HT1080 (cell line): ENCODE measurements around the gene HOXB3. TPM values are rescaled to one million over a fixed set of nuclear protein-coding genes. Genes with fewer than 3 reads are reported as not detected.

Experiments
- DNase-seq: peaks from one replicate; pipeline ENCODE4 v3.0.0-alpha.2; 2015; ENCODE audit warnings: low read depth
- total RNA-seq: library from RNA; depleted of rRNA; stranded (reverse); fragments of >200 nt; shearing (Covaris generic); gene quantifications from 2 replicates; pipeline ENCODE4 v1.2.3, GENCODE V29; 2014

Gene HOXB3
- total RNA-seq, 1 experiment from 2014 or later = 4.2 TPM

- DNase-seq = no peak
Measured at GRCh38 chr17:48613862-48614694, 24.0 kb upstream of the HOXB3 start.

- DNase-seq = no peak
Measured at GRCh38 chr17:48612854-48613691, 23.0 kb upstream of the HOXB3 start.

GRCh38 chr17:48612456-48612853, 22.4 kb upstream of the HOXB3 start:
- no peak for DNase-seq

GRCh38 chr17:48611681-48612455, 21.8 kb upstream of the HOXB3 start:
- peak; percentile 74 for DNase-seq

- DNase-seq = no peak
Measured at GRCh38 chr17:48611213-48611612, 21.2 kb upstream of the HOXB3 start.

GRCh38 chr17:48610282-48611211, 20.5 kb upstream of the HOXB3 start, which contains the start of gene HOXB7:
HOXB7 (minus strand) TSS chr17:48611017; CDS start chr17:48610918, 99 bp downstream.
- DNase-seq = peak; percentile 65

GRCh38 chr17:48609759-48610281, 19.8 kb upstream of the HOXB3 start:
- no peak for DNase-seq

- no peak for DNase-seq
Measured at GRCh38 chr17:48609033-48609432, 19.0 kb upstream of the HOXB3 start.

- DNase-seq = no peak
Measured at GRCh38 chr17:48608494-48608834, 18.4 kb upstream of the HOXB3 start.

GRCh38 chr17:48606892-48607614, 17.0 kb upstream of the HOXB3 start:
- no peak for DNase-seq

- no peak for DNase-seq
Measured at GRCh38 chr17:48605991-48606891, 16.2 kb upstream of the HOXB3 start.

GRCh38 chr17:48605409-48605919, 15.4 kb upstream of the HOXB3 start:
- DNase-seq = no peak

GRCh38 chr17:48604770-48605329, 14.8 kb upstream of the HOXB3 start, which contains the start of gene HOXB6:
HOXB6 (minus strand) TSS chr17:48604986; CDS start chr17:48598150, 6,836 bp downstream.
- DNase-seq = peak; percentile 80

GRCh38 chr17:48603959-48604769, 14.1 kb upstream of the HOXB3 start:
- peak; percentile 84 for DNase-seq

GRCh38 chr17:48601539-48602425, 11.7 kb upstream of the HOXB3 start:
- DNase-seq = no peak

GRCh38 chr17:48601207-48601538, 11.1 kb upstream of the HOXB3 start:
- DNase-seq = no peak
